ENCODE data around the gene SIDT2. TPM values are rescaled to one million over a fixed set of nuclear protein-coding genes. Genes with fewer than 3 reads are reported as not detected.

Gene SIDT2
- polyA plus RNA-seq, 1 donor from 2014 or later = 11.1 TPM

GRCh38 chr11:117238221-117238620 is 59.7 kb downstream of the SIDT2 start:
- no peak for TF ChIP-seq TAF1 (IDR thresholded peaks at IDR 0.05; ENCODE audit: low read depth)
- TF ChIP-seq EZH2 (IDR thresholded peaks at IDR 0.05; ENCODE audit: borderline replicate concordance, insufficient read depth, low read length, poor library complexity, severe bottlenecking) = no peak
- TF ChIP-seq POLR2AphosphoS5 (IDR thresholded peaks at IDR 0.05) = no peak
- TF ChIP-seq SMC3 (conservative IDR thresholded peaks at IDR 0.05; ENCODE audit: poor library complexity) = no peak
- no peak for TF ChIP-seq MXI1 (conservative IDR thresholded peaks at IDR 0.05; ENCODE audit: poor library complexity, severe bottlenecking)
- no peak for TF ChIP-seq RAD21 (conservative IDR thresholded peaks at IDR 0.05)
- TF ChIP-seq EP300 (conservative IDR thresholded peaks at IDR 0.05; ENCODE audit: poor library complexity, severe bottlenecking) = no peak
- no peak for TF ChIP-seq REST (IDR thresholded peaks at IDR 0.05; ENCODE audit: borderline replicate concordance)
- no peak for TF ChIP-seq CTCF (IDR thresholded peaks at IDR 0.05; ENCODE audit: poor library complexity, severe bottlenecking)
- no peaks in the 10 kb centered on the region for H3F3A ChIP-seq (ENCODE audit: insufficient read depth, low read length, poor library complexity, severe bottlenecking)
- peaks cover 5% of the 10 kb centered on the region for H3K36me3 ChIP-seq (ENCODE audit: insufficient read depth, low read length)
- H4K20me1 ChIP-seq (ENCODE audit: insufficient read depth) = no peaks in the 10 kb centered on the region
- H3K79me2 ChIP-seq (replicated peaks; ENCODE audit: insufficient read depth, low read length) = peaks cover 23% of the 10 kb centered on the region
- H3K27me3 ChIP-seq (ENCODE audit: insufficient read depth, low read depth, low read length) = no peaks in the 10 kb centered on the region
- H3K4me3 ChIP-seq (ENCODE audit: low read length) = no peak overlapping the region
- no peak overlapping the region for H3K9ac ChIP-seq (ENCODE audit: low read length)
- no peaks in the 10 kb centered on the region for H3K9me2 ChIP-seq (ENCODE audit: insufficient read depth, low read length)
- H3K4me2 ChIP-seq (ENCODE audit: low read length) = no peak overlapping the region
- H3K9me3 ChIP-seq (ENCODE audit: low read length) = no peaks in the 10 kb centered on the region
- no peak overlapping the region for H2AFZ ChIP-seq (ENCODE audit: low read depth, low read length)
- no peak overlapping the region for H3K27ac ChIP-seq (ENCODE audit: low read length)

- Histone ChIP-seq H4K20me1 (ENCODE audit: insufficient read depth) (no peaks in the 10 kb centered on the region), H3K4me3 (ENCODE audit: low read length) (no peak overlapping the region), H3K4me2 (ENCODE audit: low read length) (no peak overlapping the region), H3K36me3 (ENCODE audit: insufficient read depth, low read length) (peaks cover 5% of the 10 kb centered on the region), H3K9me3 (ENCODE audit: low read length) (no peaks in the 10 kb centered on the region), H3K9me2 (ENCODE audit: insufficient read depth, low read length) (no peaks in the 10 kb centered on the region), H3K27ac (ENCODE audit: low read length) (no peak overlapping the region), H3K79me2 (replicated peaks; ENCODE audit: insufficient read depth, low read length) (peaks cover 12% of the 10 kb centered on the region), H3K27me3 (ENCODE audit: insufficient read depth, low read depth, low read length) (no peaks in the 10 kb centered on the region), H3F3A (ENCODE audit: insufficient read depth, low read length, poor library complexity, severe bottlenecking) (no peaks in the 10 kb centered on the region), H3K9ac (ENCODE audit: low read length) (no peak overlapping the region), H2AFZ (ENCODE audit: low read depth, low read length) (no peak overlapping the region)
- TF ChIP-seq RAD21 (conservative IDR thresholded peaks at IDR 0.05) (no peak), TAF1 (IDR thresholded peaks at IDR 0.05; ENCODE audit: low read depth) (no peak), REST (IDR thresholded peaks at IDR 0.05; ENCODE audit: borderline replicate concordance) (no peak), POLR2AphosphoS5 (IDR thresholded peaks at IDR 0.05) (no peak), SMC3 (conservative IDR thresholded peaks at IDR 0.05; ENCODE audit: poor library complexity) (no peak)
Observed at GRCh38 chr11:117239295-117239694, 60.8 kb downstream of the SIDT2 start.

Other genes with a start within 250 kb of the SIDT2 start
- 10.7 and 11.2 TPM in 2 replicates for gene SIK3, start 80.3 kb upstream of the SIDT2 start, polyA plus RNA-seq
- 85.9 and 87.2 TPM in 2 replicates for gene PAFAH1B2, start 34.5 kb upstream of the SIDT2 start, polyA plus RNA-seq
- gene TAGLN, start 20.6 kb downstream of the SIDT2 start, polyA plus RNA-seq = 15.7 and 22.9 TPM in 2 replicates
- gene PCSK7, start 53.3 kb downstream of the SIDT2 start, polyA plus RNA-seq = 44.4 and 61.4 TPM in 2 replicates
- 6.7 and 7.6 TPM in 2 replicates for gene RNF214, start 53.9 kb downstream of the SIDT2 start, polyA plus RNA-seq
- gene BACE1-AS, start 112.6 kb downstream of the SIDT2 start, polyA plus RNA-seq = 3.8 and 5.0 TPM in 2 replicates
- 20.6 and 21.0 TPM in 2 replicates for gene BACE1, start 137.5 kb downstream of the SIDT2 start, polyA plus RNA-seq
- 27.4 and 39.7 TPM in 2 replicates for gene CEP164, start 149.1 kb downstream of the SIDT2 start, polyA plus RNA-seq

Measured in neural cell (in vitro differentiated cells).